ENCODE results near the gene CEP20. TPM values are rescaled to one million over a fixed set of nuclear protein-coding genes. Genes with fewer than 3 reads are reported as not detected.

The CEP20 gene
- total RNA-seq, 4 donors from 2014 or later, result 9.4 to 21.7 (median 20.8) TPM

DNA sequence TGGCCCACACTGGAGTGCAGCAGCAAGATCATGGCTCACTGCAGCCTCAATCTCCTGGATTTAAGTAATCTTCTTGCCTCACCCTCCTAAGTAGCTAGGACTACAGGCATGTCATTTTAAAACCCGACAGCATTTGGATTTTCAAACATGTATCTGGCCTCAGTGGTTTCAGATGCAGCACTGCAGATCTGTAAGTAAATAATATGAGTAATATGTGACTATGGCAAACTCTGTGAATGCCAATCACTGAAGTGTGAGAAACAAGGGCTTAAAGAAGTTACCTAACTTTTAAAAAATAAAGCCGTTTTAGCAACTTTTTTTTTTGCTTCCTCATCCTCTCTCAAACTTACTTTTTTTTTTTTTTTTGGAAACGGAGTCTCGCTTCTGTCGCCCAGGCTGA lies 11.9 kb downstream of the CEP20 start:
- H3K36me3 ChIP-seq, result no peaks in the 10 kb centered on the region
- intact Hi-C loops (cut with DNase I; ENCODE audit: low total_unique reads), result no loop called here
- in situ Hi-C loops (cut with MboI; ENCODE audit: low pct_ligation_motif_present in 1 of 4, low pct_unique_long_range_greater_than_20kb in 1 of 4, low sequenced_read_pairs in 3 of 4), result loop anchor here in 2 of 4 donors (10.0 kb wide), 1 partner anchor 248 kb away; no protein-coding TSS in a partner anchor
- H3K27ac ChIP-seq, result no peak overlapping the region
- no peak overlapping the region for H3K4me3 ChIP-seq
- WGBS, 2 donors (ENCODE audit: low coverage in 1 of 2), result 90 to 93% methylated on average over 2 to 5 of the region's 5 CpGs
- H3K4me1 ChIP-seq, result peaks cover 0 to 13% (median 2%) of the 10 kb centered on the region in 4 donors
- H3K27me3 ChIP-seq, result no peaks in the 10 kb centered on the region
- TF ChIP-seq POLR2A (IDR thresholded peaks at IDR 0.05) (no peak), EP300 (IDR thresholded peaks at IDR 0.05; ENCODE audit: low read depth) (no peak), POLR2AphosphoS5 (IDR thresholded peaks at IDR 0.05) (no peak)
- TF ChIP-seq, protein P1, sequence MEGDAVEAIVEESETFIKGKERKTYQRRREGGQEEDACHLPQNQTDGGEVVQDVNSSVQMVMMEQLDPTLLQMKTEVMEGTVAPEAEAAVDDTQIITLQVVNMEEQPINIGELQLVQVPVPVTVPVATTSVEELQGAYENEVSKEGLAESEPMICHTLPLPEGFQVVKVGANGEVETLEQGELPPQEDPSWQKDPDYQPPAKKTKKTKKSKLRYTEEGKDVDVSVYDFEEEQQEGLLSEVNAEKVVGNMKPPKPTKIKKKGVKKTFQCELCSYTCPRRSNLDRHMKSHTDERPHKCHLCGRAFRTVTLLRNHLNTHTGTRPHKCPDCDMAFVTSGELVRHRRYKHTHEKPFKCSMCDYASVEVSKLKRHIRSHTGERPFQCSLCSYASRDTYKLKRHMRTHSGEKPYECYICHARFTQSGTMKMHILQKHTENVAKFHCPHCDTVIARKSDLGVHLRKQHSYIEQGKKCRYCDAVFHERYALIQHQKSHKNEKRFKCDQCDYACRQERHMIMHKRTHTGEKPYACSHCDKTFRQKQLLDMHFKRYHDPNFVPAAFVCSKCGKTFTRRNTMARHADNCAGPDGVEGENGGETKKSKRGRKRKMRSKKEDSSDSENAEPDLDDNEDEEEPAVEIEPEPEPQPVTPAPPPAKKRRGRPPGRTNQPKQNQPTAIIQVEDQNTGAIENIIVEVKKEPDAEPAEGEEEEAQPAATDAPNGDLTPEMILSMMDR (IDR thresholded peaks at IDR 0.05), result no peak
- no peak for DNase-seq
- no peaks in the 10 kb centered on the region for H3K9me3 ChIP-seq

DNA sequence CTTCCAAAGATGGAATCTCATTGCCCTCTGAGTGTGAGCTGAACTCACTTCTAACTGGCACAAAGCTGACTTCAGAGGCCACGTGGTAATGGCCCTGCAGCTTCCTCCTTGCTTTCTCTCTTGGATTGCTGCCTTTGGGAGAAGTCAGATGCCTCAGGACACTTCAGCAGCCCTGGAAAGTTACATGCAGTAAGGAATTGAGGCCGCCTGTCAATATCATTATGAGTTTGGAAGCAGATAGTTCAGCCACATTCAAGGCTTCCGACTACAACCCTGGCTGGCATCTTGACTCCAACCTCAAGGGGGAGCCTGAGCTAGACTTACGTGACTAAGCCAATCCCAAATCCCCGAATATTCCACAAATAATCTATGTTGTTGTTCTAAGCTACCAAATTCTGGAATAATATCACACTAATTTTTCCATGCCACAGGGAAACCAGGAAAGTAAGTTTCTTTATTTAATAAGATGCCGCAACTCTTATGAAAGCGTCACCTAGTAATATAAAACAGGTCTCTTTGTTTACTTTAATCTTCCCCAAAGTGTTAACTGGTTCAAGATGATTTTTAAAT lies 13.6 kb downstream of the CEP20 start:
- Histone ChIP-seq H3K9me3 (no peaks in the 10 kb centered on the region), H3K4me3 (no peak overlapping the region), H3K27me3 (no peaks in the 10 kb centered on the region), H3K4me1 (peaks cover 0 to 13% (median 2%) of the 10 kb centered on the region in 4 donors), H3K27ac (peak overlapping the region in 3 of 4 donors; percentile 32 to 73 (median 53)), H3K36me3 (peaks cover 0 to 2% (median 0%) of the 10 kb centered on the region in 4 donors)
- TF ChIP-seq, protein P1 (IDR thresholded peaks at IDR 0.05), result peak; percentile 60 to 67 (median 65)
- TF ChIP-seq POLR2A (IDR thresholded peaks at IDR 0.05), result no peak
- peak; percentile 53 for DNase-seq
- in situ Hi-C loops (cut with MboI; ENCODE audit: low pct_ligation_motif_present in 1 of 4, low pct_unique_long_range_greater_than_20kb in 1 of 4, low sequenced_read_pairs in 3 of 4) (loop anchor here (10.0 to 25.0 kb wide), 3 partner anchors 237 to 262 kb away; no protein-coding TSS in a partner anchor), intact Hi-C loops (cut with DNase I; ENCODE audit: low total_unique reads) (no loop called here)
- WGBS, 2 donors (ENCODE audit: low coverage in 1 of 2), result 29 to 40% methylated on average over 5 to 7 of the region's 7 CpGs

DNA sequence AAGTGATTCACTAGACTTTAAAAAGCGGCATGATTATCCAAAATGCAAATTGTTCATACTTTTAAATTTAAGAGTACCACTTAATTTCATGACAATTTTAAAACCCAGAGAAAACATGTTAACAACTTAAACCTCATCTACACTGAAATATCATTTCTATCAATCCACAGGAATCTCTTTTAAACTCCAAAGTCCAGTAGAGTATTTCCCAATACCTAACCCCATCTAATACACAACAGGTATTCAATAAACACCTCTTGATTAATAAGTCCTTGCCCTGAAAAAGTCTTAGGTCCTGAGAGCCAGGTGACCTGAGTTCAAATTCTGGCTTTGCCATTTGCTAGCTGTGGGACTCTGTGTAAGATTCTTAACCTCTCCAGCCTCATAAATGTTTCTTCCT lies 14.7 kb downstream of the CEP20 start:
- 95 to 100% methylated on average over 1 of the region's 1 CpG for WGBS, 2 donors (ENCODE audit: low coverage in 1 of 2)
- in situ Hi-C loops (cut with MboI; ENCODE audit: low pct_ligation_motif_present in 1 of 4, low pct_unique_long_range_greater_than_20kb in 1 of 4, low sequenced_read_pairs in 3 of 4) (loop anchor here (10.0 to 25.0 kb wide), 3 partner anchors 239 to 264 kb away; no protein-coding TSS in a partner anchor), intact Hi-C loops (cut with DNase I; ENCODE audit: low total_unique reads) (no loop called here)
- H3K27me3 ChIP-seq, result no peaks in the 10 kb centered on the region
- H3K4me1 ChIP-seq, result peaks cover 0 to 13% (median 2%) of the 10 kb centered on the region in 4 donors
- H3K36me3 ChIP-seq, result peaks cover 0 to 6% (median 0%) of the 10 kb centered on the region in 4 donors
- DNase-seq, result no peak
- H3K27ac ChIP-seq, result peak overlapping the region in 3 of 4 donors; percentile 32 to 73 (median 53)
- no peak overlapping the region for H3K4me3 ChIP-seq
- no peaks in the 10 kb centered on the region for H3K9me3 ChIP-seq
- no peak for TF ChIP-seq POLR2A (IDR thresholded peaks at IDR 0.05)

DNA sequence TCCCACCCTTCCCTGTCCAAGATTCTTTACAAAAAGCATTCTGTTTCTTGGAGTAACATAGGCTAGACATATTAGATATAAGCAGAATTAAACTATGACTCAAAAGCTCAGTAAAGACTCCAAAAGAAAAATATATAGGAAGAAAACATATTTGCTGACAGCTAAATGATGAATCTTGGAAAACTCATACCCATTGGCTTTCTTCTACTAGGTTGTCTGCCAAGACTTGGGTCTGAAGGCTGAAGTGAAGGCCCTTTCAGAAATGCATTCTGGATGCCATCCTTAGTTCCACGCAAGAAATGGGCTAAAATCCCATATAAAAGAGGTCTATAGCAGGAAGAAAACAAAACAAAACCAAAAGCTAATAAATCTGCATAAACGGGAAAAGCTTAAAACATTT lies 15.1 kb downstream of the CEP20 start:
- WGBS, 2 donors (ENCODE audit: low coverage in 1 of 2), result 92% methylated on average over 2 of the region's 2 CpGs; no CpG with 5 or more reads in 1 of the 2 donors
- peaks cover 0 to 13% (median 2%) of the 10 kb centered on the region in 4 donors for H3K4me1 ChIP-seq
- no peaks in the 10 kb centered on the region for H3K27me3 ChIP-seq
- peak overlapping the region in 3 of 4 donors; percentile 32 to 73 (median 53) for H3K27ac ChIP-seq
- no peaks in the 10 kb centered on the region for H3K9me3 ChIP-seq
- in situ Hi-C loops (cut with MboI; ENCODE audit: low pct_ligation_motif_present in 1 of 4, low pct_unique_long_range_greater_than_20kb in 1 of 4, low sequenced_read_pairs in 3 of 4) (loop anchor here (10.0 to 25.0 kb wide), 3 partner anchors 239 to 264 kb away; no protein-coding TSS in a partner anchor), intact Hi-C loops (cut with DNase I; ENCODE audit: low total_unique reads) (no loop called here)
- TF ChIP-seq, protein P1 (IDR thresholded peaks at IDR 0.05), result no peak
- TF ChIP-seq EP300 (IDR thresholded peaks at IDR 0.05; ENCODE audit: low read depth) (no peak), POLR2AphosphoS5 (IDR thresholded peaks at IDR 0.05) (no peak), POLR2A (IDR thresholded peaks at IDR 0.05) (no peak)
- H3K4me3 ChIP-seq, result no peak overlapping the region
- DNase-seq, result no peak
- H3K36me3 ChIP-seq, result peaks cover 0 to 6% (median 0%) of the 10 kb centered on the region in 4 donors

Measured in transverse colon (tissue), 4 donors.